Epidermal melanocyte (primary cell): ENCODE measurements around the gene ANKS1A.

Source experiments
- DNase-seq: peaks from one replicate; pipeline ENCODE4 v3.0.0; 2011; ENCODE audit warnings: low spot score; ENCODE audit not compliant: insufficient read length

Gene ANKS1A

DNA sequence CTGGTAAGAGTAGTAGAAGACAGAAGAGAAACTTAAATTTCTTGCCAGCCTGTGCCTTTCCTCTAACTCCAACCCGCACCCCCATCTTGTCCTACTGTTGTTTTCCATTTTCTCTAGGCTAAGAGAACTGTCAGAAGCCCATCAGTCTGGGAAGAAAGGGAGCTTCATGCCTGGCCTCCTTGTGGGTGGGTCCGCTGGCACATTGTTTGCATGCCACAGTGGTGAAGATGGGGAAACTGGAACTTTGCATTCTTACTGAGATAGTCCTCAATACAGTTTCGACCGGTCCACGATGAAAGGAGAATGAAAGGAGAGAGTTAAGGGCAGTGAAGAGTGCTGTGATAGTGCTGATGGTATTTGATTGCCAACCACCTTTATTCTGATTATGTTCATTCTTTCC lies 149.0 kb downstream of the ANKS1A start:
- DNase-seq, result no peak

DNA sequence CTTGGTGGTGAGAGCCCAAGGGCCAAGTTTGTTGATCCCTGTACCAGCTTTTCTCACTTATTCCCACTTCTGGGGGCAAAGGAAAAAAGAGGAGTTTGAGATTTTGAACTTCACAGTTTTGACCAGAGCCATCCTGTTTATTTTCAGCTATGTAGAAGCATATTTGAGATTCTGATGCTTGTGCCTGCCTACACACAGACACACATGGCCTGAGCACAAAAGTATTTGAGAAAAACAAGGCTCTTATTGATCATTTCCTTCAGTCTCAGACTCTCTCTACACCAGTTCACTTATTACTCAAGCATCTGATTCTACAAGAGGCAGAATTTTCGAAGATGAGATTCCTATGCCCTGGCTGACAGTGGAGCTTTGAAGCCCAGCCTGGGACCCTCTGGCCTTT lies 151.3 kb downstream of the ANKS1A start:
- no peak for DNase-seq

DNA sequence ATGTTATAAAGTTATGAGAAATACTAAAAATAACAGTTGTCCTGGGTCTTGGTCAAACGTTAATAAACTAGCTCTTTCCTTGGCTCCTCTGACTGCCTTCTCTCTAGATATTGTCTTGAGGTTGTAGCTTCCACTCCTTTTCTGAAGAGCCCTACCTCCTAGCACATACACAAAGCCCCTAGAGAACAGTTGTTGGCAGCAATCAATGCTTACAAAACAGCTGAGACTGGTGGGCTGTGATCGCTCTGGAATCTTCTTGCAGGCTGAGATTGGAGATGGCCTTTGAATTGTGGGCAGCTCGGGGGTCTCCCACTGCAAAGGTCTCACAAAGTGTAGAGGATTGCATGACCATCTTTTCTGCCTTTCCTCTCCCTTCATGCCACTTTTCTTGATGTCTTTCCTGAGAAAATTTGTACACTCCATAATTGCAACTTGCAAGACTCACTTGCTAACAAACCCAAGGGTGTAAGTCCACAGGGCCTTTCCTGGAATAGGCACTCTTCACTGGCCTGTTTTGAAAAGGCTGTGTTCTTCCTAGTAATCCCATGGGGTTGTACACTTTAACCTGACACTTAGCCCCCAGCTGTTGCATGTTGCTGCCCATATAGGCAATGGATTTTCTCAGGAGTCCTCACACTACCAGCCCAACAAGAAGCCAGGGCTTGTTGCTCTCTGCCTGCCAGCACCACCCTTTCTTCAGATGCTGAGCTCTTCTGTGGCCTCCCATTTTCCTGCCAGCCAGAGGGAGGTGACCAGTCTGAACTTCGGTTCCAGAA lies 152.2 kb downstream of the ANKS1A start:
- no peak for DNase-seq

DNA sequence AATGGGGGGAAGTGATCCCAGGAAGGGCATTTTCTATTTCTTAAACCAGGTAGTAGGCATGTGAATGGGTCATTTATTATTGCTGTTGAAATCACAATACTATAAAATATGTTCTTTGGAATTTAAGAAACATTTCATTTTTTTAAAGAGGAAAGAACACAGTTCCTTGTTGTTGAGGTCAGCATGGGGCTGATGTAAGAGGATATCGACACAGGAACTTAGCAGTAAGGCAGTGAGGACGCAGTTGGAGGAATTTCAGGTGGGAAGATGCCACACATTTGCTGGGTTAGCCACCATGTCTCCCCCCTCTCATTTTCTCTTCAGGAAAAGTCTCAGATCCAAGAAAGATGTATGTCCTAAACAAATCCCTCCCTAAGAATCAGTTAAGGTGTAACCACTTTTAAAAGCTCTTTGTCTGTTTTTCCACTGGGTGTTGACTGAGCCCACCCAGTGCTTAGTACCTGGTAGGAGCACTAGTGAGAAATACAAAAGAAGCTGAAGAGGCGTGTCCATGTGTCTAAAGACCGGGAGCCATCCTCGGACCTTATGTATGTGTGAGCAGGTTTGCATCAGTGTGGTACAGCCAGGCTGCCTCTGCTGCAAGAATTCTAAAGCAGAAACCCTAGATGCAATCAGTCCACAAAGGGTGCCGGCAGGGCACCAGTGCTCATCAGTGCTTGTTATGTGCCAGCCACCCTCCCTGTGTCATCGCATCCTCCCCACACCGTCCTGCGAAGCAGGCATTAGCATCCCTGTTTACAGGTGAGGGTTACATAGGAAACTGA lies 153.2 kb downstream of the ANKS1A start:
- DNase-seq, result no peak

DNA sequence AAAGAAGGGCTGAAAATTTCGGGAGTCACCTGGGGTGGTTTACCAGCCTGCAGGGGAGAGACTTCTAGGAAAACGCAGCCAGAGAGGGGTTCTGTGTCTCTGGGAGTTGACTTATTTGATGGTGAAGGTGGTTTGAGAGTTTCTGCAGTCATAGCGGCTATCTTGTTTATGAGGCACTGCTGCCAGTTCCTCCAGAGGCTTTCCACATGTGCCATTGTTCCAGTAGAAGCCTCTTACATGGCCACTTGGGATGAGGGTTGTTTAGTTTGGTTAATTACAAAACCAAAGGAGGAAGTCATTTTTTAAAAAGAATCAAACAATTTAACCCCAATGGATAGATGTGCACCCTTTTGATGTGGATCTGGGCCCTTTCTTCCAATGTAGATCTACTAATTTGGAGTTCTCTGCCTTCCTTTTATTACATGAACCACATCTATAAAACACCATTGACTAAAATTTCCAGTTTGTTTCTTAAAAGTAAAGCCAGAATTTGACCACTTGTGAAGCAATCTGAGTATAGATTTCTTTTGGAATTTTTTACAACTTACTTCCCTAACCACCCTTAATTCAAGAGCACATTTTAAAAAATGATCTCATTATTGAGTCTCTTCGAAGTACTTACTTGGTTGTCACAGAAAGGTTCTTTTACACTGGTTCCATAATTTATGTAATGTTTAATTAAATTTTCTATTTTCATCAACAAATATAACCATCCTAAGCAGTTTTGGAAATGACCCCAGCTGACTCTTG lies 154.5 kb downstream of the ANKS1A start:
- DNase-seq, result no peak

DNA sequence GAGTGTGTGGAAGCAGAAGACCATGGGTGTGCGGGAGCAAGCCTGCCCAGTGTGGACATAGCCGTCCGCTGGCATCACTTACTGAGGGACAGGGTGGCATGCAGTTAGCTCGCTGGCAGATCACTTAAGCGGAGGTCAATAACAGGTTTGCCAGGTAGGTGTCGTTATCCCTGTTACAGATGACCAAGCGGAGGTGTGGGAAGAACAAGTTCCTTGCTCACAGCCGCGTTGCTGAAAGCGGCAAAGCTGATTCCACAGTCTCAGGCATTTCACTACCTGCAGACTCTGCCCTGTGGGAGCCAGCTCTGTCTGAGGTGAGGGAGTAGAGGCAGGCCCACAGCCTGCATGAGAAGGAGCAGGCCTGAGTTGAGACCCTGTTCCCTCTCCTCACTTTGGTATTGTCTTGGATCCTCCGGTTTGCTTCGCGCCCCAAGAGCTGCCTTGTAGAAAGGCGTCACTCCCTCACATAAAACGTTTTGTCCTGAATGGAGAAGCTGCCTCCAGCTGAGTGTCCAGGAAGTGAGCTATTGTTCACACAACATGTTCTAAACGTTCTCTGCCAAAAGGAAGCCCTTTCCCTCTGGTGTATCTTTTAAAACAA lies 155.2 kb downstream of the ANKS1A start:
- no peak for DNase-seq

DNA sequence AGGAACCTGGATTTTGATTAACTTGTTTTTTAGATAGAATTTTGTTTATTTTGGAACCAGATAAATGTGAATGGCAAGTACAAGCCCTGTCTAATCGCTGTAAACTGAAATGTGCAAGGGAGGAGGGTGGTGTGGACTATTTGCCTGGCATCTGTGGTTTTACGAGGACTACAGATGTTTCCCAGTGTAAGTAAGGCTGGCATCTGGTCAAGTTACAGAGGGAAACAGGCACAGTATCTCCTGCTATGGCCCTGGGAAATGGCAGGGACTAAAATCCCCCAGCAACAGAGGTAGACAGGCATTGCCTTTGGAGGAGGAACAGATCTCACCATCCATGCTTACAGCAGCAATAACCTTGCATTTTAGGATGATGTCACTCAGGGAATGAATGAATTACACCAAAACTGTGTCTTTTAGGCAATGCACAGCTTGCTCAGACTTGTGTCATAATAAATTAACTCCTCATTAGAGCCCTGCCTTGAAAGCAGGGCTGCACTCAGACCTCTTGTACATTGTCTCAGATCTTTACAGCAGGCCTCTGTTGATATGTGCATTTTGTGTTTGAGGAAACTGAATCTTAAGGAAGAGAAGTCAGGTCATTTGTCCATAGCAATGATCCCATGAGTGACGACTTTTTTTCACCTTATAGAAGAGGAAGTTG lies 155.8 kb downstream of the ANKS1A start:
- DNase-seq, result no peak

DNA sequence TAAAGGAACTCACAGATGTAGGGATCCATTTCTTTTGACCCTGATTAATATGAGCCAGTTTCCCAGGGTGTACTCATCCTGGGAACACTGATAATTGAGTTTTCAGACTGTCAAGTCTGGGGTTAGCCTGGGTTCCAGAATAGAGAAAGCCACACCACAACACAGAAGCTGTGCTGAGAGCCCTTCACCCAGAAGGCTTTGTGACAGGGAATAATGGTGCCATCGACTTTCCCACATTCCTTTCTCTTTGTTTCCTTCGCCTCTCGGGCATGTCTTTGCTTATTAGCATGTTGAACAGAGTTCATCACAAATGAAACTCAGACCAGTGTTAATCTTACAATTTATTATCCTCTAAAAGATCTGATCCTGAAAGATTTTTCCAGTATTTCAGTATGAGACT lies 157.0 kb downstream of the ANKS1A start:
- DNase-seq, result no peak

DNA sequence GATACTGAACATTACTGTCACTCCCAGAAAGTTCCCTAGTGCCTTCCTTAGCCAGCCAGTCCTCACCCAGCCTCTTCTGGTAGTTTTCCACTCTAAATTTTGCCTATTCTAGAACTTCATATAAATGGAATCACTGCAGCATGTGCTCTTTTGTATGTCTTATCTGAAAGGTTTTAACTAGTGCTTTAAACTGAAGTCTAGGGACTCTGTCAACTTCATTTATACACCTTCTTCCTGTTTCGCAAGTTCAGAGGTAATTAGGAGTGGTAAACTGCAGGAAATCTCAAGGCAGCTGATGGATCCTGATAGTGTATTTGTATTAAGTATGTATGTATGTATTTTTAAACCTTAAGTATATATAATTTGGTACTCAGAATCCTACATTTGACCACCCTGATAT lies 157.8 kb downstream of the ANKS1A start:
- no peak for DNase-seq

DNA sequence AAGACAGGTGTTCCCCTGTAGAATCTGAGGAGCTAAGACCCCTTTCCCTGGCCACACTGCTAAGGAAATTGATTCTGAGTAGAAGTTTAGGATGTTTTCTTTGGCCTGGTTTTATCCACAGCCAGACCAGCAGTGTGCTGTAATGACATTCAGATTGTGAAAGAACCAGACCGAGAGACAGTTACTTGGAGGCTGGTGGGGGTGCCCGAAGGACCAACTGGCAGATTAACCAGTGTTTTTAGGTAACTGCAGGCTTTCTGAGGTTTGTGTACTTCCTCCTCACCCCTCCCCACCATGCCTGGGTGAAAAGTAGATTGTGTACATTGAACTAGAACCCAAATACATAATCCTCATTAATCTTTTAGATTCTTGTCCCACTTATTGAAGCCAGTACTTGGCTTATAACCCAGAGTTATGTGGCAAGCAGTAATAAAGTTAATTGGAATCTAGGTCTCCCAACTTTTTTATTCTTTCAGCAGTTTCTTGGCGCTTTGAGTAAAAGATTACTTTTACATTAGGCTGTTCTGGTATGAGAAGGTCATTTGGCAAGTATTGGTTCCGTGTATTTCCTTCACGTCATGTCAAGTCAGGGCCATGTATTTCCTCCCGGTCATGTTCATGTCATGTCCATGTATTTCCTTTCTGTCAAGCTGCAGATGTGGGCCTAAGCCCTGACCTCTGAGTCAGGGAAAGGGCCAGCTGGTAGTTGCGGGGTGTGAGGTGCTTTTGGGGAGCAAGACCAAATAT lies 158.4 kb downstream of the ANKS1A start:
- DNase-seq, result no peak

DNA sequence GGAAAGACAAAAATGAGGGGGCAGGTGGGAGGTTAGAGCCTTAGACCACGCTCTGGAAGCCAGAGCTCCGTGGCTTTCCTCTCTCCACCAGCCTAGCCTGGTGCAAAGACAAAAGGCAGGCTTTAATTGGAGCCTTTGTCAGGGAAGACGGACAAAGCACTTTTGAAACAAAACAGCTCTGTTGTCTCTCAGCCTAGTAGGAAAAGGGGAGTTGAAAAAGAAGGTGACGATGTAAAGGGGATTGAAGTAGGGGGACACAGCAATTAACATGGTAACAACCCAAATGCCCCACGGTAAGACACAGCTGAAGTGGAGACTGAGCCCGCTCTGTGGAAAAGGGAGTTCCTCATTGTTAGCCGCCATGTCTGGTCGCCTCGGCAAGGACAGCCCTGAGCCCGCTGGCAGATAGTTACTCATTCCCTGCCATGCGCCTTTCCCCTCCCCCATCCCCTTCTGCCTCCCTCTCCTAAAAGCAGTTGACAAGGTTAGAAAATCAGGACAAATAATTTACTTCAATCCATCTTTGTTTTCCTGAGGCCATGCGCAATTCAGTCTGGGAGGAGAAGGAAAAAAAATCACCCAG lies 159.1 kb downstream of the ANKS1A start:
- no peak for DNase-seq

DNA sequence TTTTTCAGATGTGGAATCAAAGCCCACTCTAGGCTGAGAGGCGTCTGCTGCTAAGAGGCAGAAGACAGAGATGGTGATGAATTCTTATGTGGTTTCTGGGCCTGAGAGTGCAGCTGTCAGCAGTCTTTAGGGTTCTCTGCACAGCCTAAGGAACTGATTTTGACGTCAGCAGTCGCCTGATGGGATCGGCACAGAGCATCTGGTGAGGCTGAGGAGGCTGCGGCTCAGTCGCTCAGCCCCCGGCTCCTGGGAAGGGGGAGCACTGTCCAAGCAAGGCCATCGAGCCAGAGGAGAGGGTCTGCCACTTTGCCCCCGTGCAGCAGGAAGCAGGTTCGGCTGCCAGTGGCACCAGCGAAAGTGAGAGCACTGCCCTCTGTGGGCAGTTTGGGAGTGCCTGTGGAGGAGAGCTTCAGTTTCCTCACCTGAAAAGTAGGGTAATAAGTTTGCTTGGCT lies 159.6 kb downstream of the ANKS1A start:
- DNase-seq, result no peak

DNA sequence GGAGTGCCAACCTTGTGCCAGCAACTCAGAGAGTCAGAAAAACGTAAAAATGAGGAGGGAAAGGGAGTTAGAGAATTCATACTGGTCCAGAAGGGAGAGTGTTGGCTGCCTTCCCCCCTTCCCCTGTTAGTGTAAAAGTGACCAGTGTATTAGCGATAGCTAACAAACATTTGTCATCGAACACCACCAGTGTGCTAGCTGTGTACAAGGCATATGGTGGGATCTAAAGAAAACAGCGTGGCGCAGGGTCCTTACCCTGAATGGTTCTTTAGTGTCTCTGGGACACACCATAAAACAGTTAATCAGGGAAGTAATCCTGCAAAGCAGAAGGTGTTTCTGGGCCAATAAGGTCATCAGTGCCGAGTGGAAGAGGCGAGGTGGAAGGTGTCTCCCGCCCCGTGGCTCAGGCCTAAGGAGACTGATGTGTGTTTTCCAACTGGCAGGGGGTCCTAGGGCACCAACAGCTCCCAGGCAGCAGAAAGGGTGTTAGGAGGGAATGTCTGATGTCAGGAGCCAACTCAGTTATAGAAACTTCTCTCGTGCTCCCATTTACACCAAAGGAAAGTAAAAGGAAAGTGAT lies 160.2 kb downstream of the ANKS1A start:
- no peak for DNase-seq

DNA sequence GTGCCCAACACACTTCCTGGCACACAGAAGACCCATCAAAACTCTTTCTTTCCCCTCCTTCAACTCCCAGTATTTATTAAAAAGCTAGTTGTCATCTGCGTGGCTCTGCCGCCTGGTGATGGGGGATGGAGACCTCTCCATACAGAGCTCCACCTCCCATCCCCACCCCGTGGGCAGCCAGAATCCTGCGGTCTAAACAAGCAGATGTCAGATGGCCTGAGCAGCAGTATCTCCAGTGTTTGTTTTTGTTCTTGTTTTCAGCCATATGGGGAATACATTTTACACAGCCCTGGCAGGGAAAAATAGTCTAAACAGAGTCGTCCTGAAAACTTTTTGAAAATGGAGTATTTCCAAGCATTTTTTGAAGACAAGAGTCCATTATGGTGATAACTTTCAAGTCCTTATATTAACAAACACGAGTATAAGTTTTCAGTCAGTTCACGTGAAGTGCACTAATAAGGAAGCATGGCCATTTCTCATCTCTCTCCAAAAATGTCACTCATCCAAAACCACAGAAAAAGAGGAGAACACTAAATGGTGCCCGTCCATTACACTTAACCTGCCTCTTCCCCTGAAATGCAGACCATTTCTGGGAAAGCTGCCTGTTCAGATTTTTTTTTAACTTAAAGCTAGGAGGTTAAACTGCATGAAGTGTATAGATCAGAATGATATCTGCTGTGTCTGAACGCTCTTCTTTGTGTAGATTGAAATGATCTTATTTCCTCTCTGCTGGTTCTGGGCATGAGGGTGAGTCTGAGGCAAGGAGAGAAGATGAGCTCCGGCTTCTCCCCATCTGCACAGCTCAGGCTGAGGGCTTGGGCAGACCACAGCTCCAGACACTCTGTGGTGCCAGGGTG lies 161.1 kb downstream of the ANKS1A start:
- no peak for DNase-seq

DNA sequence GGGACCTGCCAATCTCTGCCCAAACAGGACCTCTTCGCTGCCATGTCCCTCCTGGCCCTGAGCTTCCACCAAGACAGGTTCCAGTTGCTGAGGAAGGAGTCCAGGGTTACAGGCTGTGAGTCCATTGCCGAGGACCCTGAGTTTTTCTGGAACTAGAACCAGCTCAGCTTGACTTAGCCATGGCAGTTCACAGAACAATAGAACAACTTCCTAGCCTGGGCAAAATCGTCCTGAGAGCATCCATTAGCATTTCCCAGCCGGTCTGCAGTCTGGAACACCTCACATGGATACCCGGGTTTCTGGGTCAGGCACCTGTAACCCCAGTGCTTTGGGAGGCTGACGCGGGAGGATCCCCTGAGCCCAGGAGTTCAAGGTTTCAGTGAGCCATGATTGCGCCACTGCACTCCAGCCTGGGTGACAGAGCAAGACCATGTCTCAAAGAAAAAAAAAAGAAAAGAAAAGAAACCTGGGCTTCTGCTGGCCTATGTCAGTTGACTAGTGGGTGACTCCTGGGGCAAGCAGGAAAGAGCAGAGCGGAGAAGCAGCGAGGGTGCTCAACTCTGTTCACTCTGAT lies 161.8 kb downstream of the ANKS1A start:
- no peak for DNase-seq

DNA sequence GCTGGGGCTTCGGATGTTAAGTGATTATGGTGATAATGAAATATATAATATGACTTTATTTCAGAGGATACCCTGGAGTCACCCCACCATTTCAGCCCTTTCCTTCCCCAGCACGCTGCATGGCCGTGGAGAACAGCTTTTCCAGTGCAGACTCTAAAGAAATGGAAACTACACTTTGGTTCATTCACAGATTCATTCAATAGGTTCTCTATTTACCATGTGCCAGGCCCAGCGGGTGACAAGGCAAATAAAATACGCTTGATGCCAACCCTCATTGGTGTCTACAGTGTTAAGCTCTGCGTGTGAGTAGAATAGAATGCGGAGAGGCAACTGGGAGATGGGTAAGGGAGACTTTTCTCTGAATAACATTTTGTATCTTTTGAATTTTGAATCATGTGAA lies 162.3 kb downstream of the ANKS1A start:
- DNase-seq, result no peak

DNA sequence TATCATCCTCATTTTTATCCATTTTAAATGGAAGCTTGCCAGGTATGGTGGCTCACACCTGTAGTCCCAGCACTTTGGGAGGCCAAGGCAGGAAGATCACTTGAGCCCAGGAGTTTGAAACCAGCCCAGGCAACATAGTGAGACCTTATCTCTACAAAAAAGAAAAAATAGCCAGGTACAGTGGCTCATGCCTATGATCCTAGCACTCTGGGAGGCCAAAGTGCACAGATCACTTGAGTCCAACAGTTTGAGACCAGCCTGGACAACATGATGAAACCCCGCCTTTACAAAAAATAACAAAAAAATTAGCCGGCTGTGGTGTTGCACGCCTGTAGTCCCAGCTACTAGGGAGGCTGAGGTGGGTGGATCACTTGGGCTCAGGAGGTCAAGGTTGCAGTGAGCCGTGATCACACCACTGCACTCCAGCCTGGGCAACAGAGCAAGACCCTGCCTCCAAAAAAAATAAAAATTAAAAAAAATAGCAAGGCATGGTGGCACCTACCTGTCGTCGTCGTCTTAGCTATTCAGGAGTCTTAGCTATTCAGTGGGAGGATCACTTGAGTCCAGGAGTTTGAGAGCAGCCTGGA lies 163.0 kb downstream of the ANKS1A start:
- DNase-seq, result no peak
